SW 1271 (cell line): ENCODE measurements around the gene FAM89B.

Experiments used
- DNase-seq, 2 experiments: peaks; one replicate each; lab custom pipeline; 2025; lab: John Stamatoyannopoulos, UW

Gene FAM89B

DNA sequence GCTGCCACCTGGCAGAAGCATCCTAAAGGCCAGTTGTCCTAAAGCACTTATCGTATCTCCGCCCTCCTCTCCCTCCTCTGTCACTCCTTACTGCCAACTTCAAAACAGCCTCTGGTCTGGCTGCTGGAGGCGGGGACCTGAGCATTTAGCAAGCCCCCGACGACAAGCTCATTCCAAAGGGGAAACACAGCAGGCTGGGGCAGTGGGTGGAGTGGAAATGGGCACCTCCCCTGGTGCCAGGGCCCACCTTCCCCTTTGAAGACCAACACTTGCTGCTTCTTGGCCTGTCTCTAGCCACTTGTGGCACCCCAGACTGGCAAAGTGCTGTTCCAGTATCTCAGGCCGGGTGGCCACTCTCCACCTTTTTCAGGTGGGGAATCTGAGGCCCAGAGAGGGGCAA lies 38.1 kb downstream of the FAM89B start:
- no peak for DNase-seq

DNA sequence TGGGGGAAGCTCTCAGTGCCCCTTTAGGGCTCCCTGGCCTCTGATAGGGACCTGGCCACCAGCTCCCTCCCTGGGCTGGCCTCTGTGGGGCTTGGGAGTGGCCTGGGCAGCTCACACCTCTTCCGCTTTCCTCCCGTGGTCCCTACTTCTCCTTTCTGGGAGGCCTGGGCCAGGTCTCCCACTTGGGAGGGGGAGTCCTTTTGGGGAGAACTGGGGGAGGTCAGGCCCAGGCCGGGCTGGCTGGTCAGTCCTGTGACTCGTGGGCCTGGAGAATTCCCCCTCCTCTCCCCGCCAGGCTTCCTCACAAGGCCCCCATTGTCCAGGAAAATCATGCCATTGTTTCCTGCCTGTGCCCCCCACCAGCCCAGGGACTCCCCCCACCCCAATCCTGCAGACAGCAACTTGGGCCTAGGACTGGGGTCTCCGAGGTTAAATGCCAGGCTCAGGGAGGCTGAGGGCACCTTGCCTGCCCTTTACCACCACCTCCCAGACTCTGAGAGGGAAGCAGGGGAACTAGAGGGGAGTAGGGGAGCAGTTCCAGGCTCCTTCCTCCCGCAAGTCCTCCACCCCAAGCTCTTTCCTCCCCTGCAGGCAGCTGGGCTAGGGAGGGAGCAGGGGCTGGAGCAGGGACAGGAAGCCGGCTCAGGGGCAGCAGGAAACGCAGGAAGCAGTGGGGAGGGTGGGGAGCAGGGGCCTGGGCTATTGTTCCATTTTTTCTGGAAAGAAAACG lies 38.9 kb downstream of the FAM89B start:
- no peak for DNase-seq

DNA sequence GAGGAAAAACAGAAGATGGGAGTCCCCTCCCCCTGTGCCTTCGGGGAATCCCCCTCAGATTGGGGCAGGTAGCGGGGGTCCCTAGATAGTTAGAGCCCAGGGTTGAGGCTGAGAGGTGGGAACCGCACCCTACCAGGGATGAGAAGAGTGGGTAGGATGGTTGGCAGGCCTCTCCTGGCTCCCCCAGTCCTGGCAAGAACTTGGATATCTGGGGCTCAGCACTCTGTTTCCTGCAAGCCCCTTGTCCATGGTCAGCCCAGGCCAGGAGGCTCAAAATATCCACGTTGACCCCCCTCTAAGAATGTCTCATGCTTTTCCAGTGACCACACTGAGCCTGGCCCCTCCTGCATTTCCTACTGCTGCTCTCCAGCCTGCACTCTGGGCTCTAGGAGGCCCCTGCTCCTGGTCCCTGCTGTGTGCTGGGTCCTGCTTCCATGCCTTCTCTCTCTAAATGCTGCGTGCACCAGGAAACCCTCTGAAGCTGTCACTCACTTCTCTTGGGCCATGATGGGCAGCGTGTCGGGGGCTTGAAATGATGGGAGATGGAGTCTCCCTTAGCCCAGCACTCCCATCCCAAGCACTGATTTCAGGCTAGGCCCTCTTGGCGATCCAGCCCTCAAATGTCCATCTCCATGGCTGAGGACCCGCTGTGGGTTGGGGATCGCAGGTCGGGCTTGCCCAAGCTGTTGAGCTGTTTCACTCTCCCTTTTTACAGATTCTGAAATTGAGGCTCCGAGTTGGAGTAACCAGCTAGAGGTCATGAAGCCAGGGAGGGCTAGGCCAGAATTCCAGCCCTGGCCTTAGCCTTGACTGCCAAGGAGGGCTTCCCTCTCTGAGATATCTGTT lies 39.6 kb downstream of the FAM89B start:
- DNase-seq = no peak

DNA sequence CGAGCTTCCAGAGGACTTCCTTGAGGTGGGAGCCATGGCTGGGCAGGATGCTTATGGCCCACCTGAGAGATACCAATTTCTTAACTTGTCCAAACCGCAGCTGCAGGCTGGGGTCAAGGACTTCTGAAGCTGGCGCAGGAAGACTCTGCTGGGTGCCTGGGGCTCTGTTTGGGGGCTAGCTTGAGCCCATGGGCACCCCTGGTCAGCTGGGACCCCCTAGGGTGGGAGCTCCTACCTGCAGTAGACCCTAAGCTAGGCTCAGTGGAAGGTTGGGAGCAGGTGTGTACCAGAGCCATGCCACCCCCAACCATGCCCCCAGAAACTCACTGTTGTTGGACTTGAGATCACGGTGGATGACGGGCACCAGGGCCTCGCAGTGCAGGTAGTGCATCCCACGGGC lies 40.4 kb downstream of the FAM89B start:
- DNase-seq = no peak

DNA sequence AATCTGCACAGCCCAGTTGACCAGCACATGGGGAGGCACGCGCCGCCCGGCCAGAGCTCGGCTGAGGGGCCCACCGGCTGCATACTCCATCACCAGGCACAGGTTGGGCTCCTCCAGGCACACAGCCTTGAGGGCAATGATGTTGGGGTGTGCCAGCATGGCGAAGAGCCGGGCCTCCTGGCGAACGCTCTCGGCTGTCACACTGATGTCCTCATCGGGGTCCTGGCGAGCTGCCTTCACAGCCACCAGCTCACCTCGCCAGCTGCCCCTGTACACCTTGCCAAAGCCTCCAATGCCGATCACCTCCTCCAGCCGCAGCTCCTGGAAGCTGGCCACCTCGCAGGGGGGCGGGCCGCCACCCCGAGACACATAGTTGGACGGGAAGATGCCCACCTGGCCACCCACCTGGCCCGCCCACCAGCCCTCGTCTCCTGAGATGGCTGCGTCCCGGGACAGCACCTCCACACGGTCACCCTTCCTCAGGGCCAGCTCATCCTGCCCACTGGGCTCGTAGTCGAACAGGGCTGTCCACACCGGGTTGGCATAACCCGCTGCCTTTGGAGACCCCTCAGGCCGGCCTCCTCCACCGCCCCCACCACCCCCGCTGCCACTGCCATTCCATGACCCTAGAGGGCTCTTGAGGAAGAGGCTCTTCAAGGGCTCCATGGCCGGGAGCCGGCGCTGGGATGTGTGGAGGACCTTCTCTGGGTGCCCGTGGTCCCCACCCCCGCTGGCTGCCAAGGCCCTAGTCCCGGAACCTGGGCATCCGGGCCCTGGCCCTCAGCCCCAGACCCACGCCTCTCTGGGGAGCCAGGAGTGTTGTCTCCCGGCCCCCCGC lies 41.0 kb downstream of the FAM89B start:
- no peak for DNase-seq

DNA sequence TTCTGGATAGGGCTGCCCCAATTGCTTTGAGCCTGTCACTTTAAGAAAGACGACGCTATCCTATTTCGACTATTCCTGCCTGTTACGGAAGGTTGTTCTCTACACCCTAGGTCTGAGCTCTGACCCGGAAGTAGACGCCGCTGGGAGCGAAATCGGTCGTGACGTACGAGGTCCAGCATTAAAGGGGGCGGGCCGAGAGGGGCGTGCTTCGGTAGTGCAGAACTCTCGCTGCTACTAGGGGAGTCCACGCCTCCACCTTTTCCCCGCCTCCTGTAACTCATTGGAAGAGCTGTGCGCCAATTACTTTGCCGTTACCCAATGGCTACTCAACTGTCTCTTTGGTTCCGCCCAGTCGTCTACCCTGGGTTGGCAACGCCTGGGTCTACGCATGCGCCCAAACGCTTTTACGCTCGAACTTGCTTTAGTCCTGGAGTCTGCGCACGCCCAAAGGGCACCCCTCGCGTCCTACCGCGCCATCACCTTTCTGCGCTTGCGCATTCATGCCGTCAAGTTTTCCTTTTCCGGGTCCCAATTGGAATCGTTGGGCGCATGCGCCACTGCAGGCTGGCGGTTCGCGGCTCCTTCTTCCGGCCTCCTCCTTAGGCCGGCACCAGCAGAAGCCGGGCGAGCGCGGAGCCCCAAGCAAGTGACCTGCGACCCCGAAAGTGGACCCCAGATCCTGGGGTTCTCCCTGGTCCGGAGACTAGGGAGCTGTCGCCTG lies 43.1 kb downstream of the FAM89B start, which contains the start of gene PCNX3:
PCNX3 (plus strand) TSS at position 548 of the 721 bp plus-strand sequence. CDS start 536 bp downstream, outside the sequence.
- peak; percentile 99 to 100 for DNase-seq

DNA sequence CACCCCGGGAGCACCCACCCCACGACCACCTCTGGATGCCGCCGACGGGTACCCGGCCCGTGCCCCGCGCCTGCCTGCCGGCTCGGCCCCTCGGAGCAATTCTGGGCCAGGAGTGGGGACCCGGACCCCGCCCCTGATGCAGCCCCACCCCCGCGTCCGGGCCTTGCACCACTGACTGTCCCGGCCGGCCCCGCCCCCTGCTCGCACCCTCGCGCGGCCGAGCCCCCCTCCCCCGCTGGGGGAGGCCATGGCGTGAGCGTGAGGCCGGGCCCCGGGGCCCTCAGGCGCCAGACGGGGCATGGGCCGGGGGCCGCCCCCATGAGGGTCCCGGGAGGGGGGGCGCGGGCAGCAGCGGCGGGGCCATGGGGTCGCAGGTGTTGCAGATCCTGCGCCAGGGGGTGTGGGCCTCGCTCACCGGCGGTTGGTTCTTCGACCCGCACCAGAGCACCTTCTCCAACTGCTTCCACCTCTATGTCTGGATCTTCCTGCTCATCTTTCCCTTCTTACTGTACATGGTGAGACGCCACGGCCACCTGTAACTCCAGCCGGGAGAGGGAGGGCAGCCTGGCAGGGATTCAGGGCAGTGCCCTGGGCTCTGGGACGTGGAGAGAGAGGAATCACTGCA lies 43.7 kb downstream of the FAM89B start:
- peak in 1 of 2 experiments; percentile 40 for DNase-seq

DNA sequence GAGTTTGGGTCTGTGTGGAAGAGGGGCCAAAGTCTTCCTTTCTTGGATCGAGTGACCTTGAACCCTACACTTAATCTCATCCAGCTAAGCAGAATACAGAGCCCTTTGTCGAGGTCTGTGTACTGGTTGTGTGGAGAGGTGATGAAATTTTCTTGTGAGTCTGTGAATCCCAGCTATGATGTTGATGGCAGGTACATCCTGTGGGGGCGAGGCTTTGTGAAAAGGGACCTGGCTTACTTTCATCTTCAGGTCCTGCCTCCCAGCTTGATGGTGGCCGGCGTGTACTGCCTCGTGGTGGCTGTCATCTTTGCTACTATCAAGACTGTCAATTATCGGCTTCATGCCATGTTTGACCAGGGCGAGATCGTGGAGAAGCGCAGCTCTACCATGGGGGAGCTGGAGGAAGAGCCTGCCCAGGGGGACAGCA lies 44.2 kb downstream of the FAM89B start:
- DNase-seq = no peak

DNA sequence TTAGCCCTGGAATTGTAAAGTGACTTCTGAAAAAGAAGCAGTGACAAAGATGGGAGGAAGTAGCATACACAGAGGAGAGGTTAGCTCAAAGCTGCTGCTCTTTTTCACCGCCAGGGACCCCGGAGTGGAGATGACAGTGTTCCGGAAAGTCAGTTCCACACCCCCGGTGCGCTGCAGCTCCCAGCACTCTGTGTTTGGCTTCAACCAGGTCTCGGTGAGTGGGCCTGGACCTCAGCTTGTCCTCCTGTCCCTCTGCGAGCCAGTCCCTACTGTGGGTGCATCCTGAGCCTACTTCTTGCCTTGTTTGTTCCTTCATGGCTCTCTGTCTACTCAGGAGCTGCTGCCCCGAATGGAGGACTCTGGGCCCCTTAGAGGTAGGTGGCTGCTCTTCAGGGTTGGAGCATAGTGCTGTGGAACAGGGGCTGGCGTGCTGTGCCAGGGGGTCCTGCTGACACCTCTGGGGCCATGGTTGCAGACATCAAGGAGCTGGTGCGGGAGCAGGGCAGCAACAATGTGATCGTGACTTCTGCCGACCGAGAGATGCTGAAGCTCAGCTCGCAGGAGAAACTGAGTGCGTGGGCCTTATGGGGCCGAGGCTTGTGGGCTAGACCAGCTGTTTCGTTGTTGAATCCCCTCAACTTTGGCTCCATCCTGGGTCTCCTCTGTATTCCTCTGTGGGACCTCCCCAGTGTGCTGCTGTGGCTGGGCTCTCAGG lies 45.0 kb downstream of the FAM89B start:
- DNase-seq = no peak

DNA sequence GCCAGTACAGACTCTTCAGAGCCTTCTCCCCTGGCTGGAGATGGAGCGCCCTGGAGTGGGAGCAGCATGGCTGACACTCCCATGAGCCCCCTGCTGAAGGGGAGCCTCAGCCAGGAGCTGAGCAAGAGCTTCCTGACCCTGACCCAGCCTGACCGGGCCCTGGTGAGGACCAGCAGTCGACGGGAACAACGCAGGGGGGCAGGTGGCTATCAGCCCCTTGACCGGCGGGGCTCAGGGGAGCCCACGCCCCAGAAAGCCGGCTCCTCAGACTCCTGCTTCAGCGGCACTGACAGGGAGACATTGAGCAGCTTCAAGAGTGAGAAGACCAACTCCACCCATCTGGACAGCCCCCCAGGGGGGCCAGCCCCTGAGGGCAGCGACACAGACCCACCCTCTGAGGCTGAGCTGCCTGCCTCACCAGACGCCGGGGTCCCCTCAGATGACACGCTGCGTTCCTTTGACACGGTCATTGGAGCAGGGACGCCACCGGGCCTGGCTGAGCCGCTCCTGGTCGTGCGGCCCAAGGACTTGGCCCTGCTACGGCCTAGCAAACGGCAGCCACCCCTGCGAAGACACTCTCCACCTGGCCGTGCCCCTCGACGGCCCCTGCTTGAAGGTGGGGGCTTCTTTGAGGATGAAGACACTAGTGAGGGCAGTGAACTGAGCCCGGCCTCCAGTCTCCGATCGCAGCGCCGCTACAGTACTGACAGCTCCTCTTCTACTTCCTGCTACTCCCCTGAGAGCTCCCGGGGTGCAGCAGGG lies 45.8 kb downstream of the FAM89B start:
- no peak for DNase-seq

DNA sequence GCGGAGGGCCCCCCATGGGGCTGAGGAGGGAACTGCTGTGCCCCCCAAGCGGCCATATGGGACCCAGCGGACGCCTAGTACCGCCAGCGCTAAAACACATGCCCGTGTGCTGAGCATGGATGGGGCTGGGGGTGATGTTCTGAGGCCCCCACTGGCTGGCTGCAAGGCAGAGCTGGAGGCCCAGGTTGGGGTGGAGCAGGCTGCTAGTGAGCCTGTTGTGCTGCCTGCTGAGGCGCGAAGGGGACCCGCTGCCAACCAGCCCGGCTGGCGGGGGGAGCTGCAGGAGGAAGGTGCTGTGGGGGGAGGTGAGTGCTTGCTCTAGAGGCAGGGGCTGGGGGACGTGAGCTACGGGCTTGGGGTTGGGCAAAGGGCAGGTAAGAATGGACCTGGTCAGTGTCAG lies 46.4 kb downstream of the FAM89B start:
- no peak for DNase-seq

DNA sequence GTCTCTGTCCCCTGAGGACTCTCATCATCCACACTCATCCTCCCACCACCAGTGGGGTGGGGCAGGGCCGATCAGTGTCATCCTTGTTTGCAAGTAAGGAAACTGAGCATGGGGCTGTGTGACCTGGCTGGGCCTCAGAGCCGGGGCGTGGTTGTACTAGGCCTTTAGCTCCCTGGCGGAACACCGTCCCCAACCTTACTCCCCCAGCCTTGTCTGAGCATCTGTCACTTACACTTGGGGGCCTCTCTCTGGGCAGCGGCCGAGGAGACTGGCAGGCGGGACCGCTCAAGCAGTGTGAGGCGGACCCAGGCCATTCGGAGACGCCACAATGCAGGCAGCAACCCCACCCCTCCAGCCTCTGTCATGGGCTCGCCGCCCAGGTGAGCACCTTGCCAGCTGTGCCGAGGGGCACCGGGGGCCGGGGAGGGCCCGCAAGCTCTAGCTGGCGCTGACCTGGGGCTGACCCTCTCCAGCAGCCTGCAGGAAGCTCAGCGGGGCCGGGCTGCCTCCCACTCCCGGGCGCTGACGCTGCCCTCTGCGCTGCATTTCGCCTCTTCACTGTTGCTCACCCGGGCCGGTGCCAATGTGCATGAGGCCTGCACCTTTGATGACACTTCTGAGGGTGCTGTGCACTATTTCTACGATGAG lies 47.1 kb downstream of the FAM89B start:
- no peak for DNase-seq

DNA sequence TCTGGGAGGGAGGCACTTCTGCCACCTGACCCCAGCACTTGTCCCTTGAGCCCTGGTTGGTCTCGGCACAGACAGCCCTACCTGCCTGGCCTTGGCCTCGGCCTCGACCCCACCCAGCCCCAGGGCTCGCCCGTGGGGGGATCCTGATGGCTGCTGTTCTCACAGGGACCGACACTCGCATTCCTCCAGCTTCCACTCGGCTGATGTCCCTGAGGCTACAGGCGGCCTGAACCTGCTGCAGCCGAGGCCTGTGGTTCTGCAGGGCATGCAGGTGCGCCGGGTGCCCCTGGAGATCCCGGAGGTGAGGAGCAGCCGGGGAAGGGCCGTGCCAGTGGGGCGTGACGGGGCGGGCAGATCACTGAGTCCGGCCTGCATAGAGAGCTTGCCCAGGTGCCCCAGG lies 48.3 kb downstream of the FAM89B start:
- no peak for DNase-seq

DNA sequence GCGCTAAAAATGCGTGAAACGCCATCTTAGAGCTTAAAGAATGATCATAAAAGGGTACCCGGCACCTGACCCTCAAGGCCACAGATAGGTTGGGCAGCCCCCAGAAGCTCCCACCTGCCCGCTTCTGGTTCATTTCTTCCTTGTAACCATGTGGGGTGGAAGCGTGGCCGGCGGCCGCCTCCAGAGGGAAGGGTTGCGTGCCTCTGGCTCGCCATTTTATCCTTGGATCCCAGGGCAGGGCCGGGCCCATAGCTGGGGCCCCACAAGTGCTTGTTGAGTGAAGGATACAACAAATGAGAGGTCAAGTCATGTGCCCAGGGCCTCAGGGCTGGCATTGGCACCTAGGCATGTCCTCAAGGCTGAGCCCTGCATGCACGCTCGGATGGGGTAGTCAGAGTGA lies 49.1 kb downstream of the FAM89B start:
- DNase-seq = no peak

DNA sequence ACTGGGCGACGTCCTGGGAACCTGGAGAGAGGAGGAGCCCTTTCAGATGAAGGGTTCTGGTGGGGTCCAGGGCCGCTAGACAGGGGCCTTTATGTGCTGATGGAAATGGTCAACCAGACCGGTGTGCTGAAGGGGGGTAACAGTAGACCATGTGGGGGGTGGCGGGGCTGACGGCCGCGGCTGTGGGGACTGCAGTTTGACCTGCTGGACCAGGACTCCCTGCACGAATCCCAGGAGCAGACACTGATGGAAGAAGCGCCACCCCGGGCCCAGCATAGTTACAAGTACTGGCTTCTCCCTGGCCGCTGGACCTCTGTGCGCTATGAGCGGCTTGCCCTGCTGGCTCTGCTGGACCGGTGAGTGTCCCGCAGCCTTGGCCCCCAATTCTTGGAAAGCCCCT lies 49.7 kb downstream of the FAM89B start:
- DNase-seq = no peak

DNA sequence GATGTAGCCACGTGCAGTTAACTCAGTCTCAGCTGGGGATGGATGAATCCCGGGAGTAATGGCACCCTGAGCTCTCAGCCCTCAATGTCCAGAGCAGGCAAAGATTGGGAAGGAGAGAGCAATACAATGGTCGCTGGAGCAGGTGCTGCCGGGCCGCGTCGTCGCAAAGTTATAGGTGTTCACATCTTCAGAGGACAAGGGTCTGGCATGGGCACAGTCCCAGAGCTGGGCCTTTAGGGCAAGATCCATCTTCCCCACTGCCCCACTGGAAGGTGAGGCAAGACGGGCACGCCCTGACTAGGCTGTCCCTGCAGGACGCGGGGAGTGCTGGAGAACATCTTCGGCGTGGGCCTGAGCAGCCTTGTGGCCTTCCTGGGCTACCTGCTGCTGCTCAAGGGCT lies 50.8 kb downstream of the FAM89B start:
- DNase-seq = no peak
